Inflammatory macrophage treated with lipopolysaccharide for 4 hours (primary cell): ENCODE data around the gene PYGM.

Experiments used
- DNase-seq: peaks from one replicate; pipeline ENCODE4 v3.0.0-alpha.2; 2020

Gene PYGM

GRCh38 chr11:64759722-64760719 is at the start of gene PYGM:
PYGM (minus strand) TSS chr11:64759974; CDS start chr11:64759898, 76 bp downstream.
- DNase-seq, result no peak

GRCh38 chr11:64805481-64805880 is 45.7 kb upstream of the PYGM start:
- no peak for DNase-seq

GRCh38 chr11:64804346-64805210 is 44.8 kb upstream of the PYGM start:
- no peak for DNase-seq

- DNase-seq, result no peak
Observed at GRCh38 chr11:64803846-64804345, 44.1 kb upstream of the PYGM start.

- peak; percentile 88 for DNase-seq
Observed at GRCh38 chr11:64803158-64803845, 43.5 kb upstream of the PYGM start, which contains the start of gene MAP4K2. MAP4K2 (minus strand) TSS chr11:64803214; CDS start chr11:64803149, 65 bp downstream.

GRCh38 chr11:64802370-64803157 is 42.8 kb upstream of the PYGM start:
- no peak for DNase-seq

- peak; percentile 8 for DNase-seq
Observed at GRCh38 chr11:64801561-64802369, 42.0 kb upstream of the PYGM start.

- DNase-seq, result no peak
Observed at GRCh38 chr11:64801158-64801464, 41.3 kb upstream of the PYGM start.

GRCh38 chr11:64800303-64801157 is 40.8 kb upstream of the PYGM start:
- DNase-seq, result no peak

GRCh38 chr11:64799623-64800302 is 40.0 kb upstream of the PYGM start:
- no peak for DNase-seq

GRCh38 chr11:64799256-64799622 is 39.5 kb upstream of the PYGM start:
- DNase-seq, result no peak

- no peak for DNase-seq
Observed at GRCh38 chr11:64796757-64797541, 37.2 kb upstream of the PYGM start.

- DNase-seq, result no peak
Observed at GRCh38 chr11:64796047-64796756, 36.4 kb upstream of the PYGM start.

GRCh38 chr11:64794526-64794925 is 34.8 kb upstream of the PYGM start:
- DNase-seq, result no peak

GRCh38 chr11:64793271-64794160 is 33.7 kb upstream of the PYGM start:
- no peak for DNase-seq

GRCh38 chr11:64792482-64792881 is 32.7 kb upstream of the PYGM start:
- DNase-seq, result no peak

GRCh38 chr11:64791781-64792291 is 32.1 kb upstream of the PYGM start:
- DNase-seq, result no peak
